Measurements from ENCODE around the gene B3GALT2. TPM values are rescaled to one million over a fixed set of nuclear protein-coding genes. Genes with fewer than 3 reads are reported as not detected.

The B3GALT2 gene
- total and polyA plus RNA-seq, 9 donors: 2.5 to 8.0 (median 4.6) TPM

- H3K9me3 ChIP-seq: no peaks in the 10 kb centered on the region
- no peak overlapping the region for H3K27ac ChIP-seq
- H3K27me3 ChIP-seq: no peaks in the 10 kb centered on the region
- intact Hi-C loops (cut with DNase I): no loop called here
- H3K36me3 ChIP-seq: no peaks in the 10 kb centered on the region
- no peak for DNase-seq
- no peak for TF ChIP-seq CTCF (IDR thresholded peaks at IDR 0.05)
- no peak for TF ChIP-seq POLR2A (IDR thresholded peaks at IDR 0.05)
- TF ChIP-seq EP300 (IDR thresholded peaks at IDR 0.05): no peak
- H3K4me1 ChIP-seq (ENCODE audit: insufficient read depth): no peaks in the 10 kb centered on the region
- H3K4me3 ChIP-seq: no peak overlapping the region
Observed at GRCh38 chr1:193221651-193222050, 35.2 kb upstream of the B3GALT2 start.

GRCh38 chr1:193219391-193219790 is 33.0 kb upstream of the B3GALT2 start:
- WGBS, 3 donors: 93 to 96% (median 95%) methylated on average over 4 of the region's 4 CpGs
- no peaks in the 10 kb centered on the region for H3K9me3 ChIP-seq
- TF ChIP-seq POLR2A (IDR thresholded peaks at IDR 0.05) (no peak), CTCF (IDR thresholded peaks at IDR 0.05) (no peak), EP300 (IDR thresholded peaks at IDR 0.05) (no peak)
- no peaks in the 10 kb centered on the region for H3K27me3 ChIP-seq
- no peaks in the 10 kb centered on the region for H3K36me3 ChIP-seq
- no peak overlapping the region for H3K4me3 ChIP-seq
- H3K4me1 ChIP-seq (ENCODE audit: insufficient read depth): no peaks in the 10 kb centered on the region
- intact Hi-C loops (cut with DNase I): no loop called here
- H3K27ac ChIP-seq: no peak overlapping the region
- no peak for DNase-seq

GRCh38 chr1:193216920-193217319 is 30.5 kb upstream of the B3GALT2 start:
- H3K4me3 ChIP-seq: no peak overlapping the region
- intact Hi-C loops (cut with DNase I): no loop called here
- no peaks in the 10 kb centered on the region for H3K36me3 ChIP-seq
- no peaks in the 10 kb centered on the region for H3K27me3 ChIP-seq
- TF ChIP-seq CTCF (IDR thresholded peaks at IDR 0.05): no peak
- no peak for TF ChIP-seq EP300 (IDR thresholded peaks at IDR 0.05)
- TF ChIP-seq POLR2A (IDR thresholded peaks at IDR 0.05): no peak
- no peaks in the 10 kb centered on the region for H3K4me1 ChIP-seq (ENCODE audit: insufficient read depth)
- no peaks in the 10 kb centered on the region for H3K9me3 ChIP-seq
- no peak for DNase-seq
- H3K27ac ChIP-seq: no peak overlapping the region
- WGBS, 3 donors: 89 to 95% (median 93%) methylated on average over 8 of the region's 8 CpGs

GRCh38 chr1:193213998-193214397 is 27.6 kb upstream of the B3GALT2 start:
- H3K9me3 ChIP-seq: no peaks in the 10 kb centered on the region
- H3K36me3 ChIP-seq: no peaks in the 10 kb centered on the region
- TF ChIP-seq EP300 (IDR thresholded peaks at IDR 0.05): no peak
- TF ChIP-seq CTCF (IDR thresholded peaks at IDR 0.05): no peak
- no peak for TF ChIP-seq POLR2A (IDR thresholded peaks at IDR 0.05)
- DNase-seq: no peak
- no peaks in the 10 kb centered on the region for H3K4me1 ChIP-seq (ENCODE audit: insufficient read depth)
- no peak overlapping the region for H3K27ac ChIP-seq
- 98 to 99% (median 98%) methylated on average over 4 of the region's 4 CpGs for WGBS, 3 donors
- H3K4me3 ChIP-seq: no peak overlapping the region
- H3K27me3 ChIP-seq: no peaks in the 10 kb centered on the region
- intact Hi-C loops (cut with DNase I): no loop called here

- H3K9me3 ChIP-seq: no peaks in the 10 kb centered on the region
- no peaks in the 10 kb centered on the region for H3K4me1 ChIP-seq (ENCODE audit: insufficient read depth)
- no peaks in the 10 kb centered on the region for H3K27me3 ChIP-seq
- no peak for DNase-seq
- H3K36me3 ChIP-seq: no peaks in the 10 kb centered on the region
- WGBS, 3 donors: 96 to 97% (median 97%) methylated on average over 2 of the region's 2 CpGs
- TF ChIP-seq CTCF (IDR thresholded peaks at IDR 0.05) (no peak), EP300 (IDR thresholded peaks at IDR 0.05) (no peak), POLR2A (IDR thresholded peaks at IDR 0.05) (no peak)
- H3K27ac ChIP-seq: no peak overlapping the region
- intact Hi-C loops (cut with DNase I): no loop called here
- no peak overlapping the region for H3K4me3 ChIP-seq
Observed at GRCh38 chr1:193212637-193213036, 26.2 kb upstream of the B3GALT2 start.

Data from ovary (tissue), 9 donors.